ENCODE measurements around the gene MYRFL.

- TF ChIP-seq CTCF (IDR thresholded peaks at IDR 0.05) (no peak), POLR2A (IDR thresholded peaks at IDR 0.05) (no peak)
Observed at GRCh38 chr12:70002097-70002911, 177.3 kb downstream of the MYRFL start.
